ENCODE measurements around the gene NHERF2. TPM values are rescaled to one million over a fixed set of nuclear protein-coding genes. Genes with fewer than 3 reads are reported as not detected.

The NHERF2 gene
- total and polyA plus RNA-seq, 9 of the 15 experiments (the other 6 are each of a cell fraction or from before 2014, with no cell fraction given), result 0.15 to 42.0 (median 12.5) TPM

DNA sequence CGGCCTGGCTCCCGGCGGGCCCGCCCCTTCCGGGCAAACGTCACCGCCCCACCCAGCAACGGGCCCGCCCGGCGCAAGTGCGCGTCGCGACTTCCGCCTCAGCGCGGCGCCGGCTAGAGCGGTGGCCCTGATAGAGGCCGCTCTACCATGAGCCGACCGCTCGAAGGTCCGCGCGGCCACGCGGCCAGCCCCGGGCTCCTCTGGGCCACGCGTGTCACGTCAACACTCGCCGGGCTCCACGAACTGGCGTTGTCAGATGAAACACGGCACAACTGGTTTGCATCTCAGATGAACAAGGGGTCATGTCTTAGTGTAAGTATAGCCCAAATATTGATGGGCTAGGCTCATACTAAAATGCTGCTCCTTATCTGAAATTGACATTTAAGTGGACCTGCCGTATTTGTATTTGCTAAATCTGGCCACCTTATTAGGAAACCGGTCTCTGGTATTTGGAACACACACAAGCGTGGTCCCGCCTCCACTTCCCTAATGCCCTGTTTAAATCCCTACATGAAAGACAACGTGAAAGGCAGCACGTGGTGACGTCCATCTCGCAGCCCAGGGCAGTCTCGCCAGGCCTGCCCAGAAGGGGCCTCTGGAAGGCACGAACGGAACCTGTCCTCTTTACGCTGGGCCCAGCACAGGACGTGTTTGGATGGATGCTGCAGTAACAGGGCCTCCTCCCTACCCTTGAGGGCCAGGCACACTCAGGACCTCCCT lies 16.8 kb upstream of the NHERF2 start, which contains the start of gene ZNF598 (continued):
- TF ChIP-seq, protein P1, sequence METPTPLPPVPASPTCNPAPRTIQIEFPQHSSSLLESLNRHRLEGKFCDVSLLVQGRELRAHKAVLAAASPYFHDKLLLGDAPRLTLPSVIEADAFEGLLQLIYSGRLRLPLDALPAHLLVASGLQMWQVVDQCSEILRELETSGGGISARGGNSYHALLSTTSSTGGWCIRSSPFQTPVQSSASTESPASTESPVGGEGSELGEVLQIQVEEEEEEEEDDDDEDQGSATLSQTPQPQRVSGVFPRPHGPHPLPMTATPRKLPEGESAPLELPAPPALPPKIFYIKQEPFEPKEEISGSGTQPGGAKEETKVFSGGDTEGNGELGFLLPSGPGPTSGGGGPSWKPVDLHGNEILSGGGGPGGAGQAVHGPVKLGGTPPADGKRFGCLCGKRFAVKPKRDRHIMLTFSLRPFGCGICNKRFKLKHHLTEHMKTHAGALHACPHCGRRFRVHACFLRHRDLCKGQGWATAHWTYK (CRISPR knock-in tag; IDR thresholded peaks at IDR 0.05), result no peak
- TF ChIP-seq ZNF444 (CRISPR knock-in tag; IDR thresholded peaks at IDR 0.05) (no peak), BRF1 (IDR thresholded peaks at IDR 0.05; ENCODE audit: borderline replicate concordance, extremely low read depth, insufficient read length) (no peak), ZNF165 (CRISPR knock-in tag; IDR thresholded peaks at IDR 0.05; ENCODE audit: borderline replicate concordance) (no peak), E2F3 (CRISPR knock-in tag; IDR thresholded peaks at IDR 0.05) (peak; percentile 37; the same call in 1 of the 2 replicates), ZFX (CRISPR knock-in tag; IDR thresholded peaks at IDR 0.05) (peak; percentile 95), RAD21 (CRISPR knock-in tag; conservative IDR thresholded peaks at IDR 0.05 in 1 of 2, IDR thresholded peaks at IDR 0.05 in 1 of 2) (no peak), CCAR2 (IDR thresholded peaks at IDR 0.05; ENCODE audit: low read depth, low read length) (no peak), XRCC5 (IDR thresholded peaks at IDR 0.05; ENCODE audit: low read depth, low read length) (no peak), ZNF583 (CRISPR knock-in tag; IDR thresholded peaks at IDR 0.05) (no peak; the same call in 1 of the 2 replicates), ZBTB17 (CRISPR knock-in tag; IDR thresholded peaks at IDR 0.05) (no peak), HDAC1 (IDR thresholded peaks at IDR 0.05) (peak; percentile 86 to 93; a peak in 3 of 4 replicates), POLR2AphosphoS2 (IDR thresholded peaks at IDR 0.05; ENCODE audit: low read length) (no peak), ZNF3 (CRISPR knock-in tag; IDR thresholded peaks at IDR 0.05) (no peak), HNRNPK (IDR thresholded peaks at IDR 0.05; ENCODE audit: low read depth, low read length, poor library complexity, severe bottlenecking) (no peak), KAT2B (IDR thresholded peaks at IDR 0.05; ENCODE audit: low read depth, low read length) (no peak), NUFIP1 (IDR thresholded peaks at IDR 0.05; ENCODE audit: partially characterized antibody) (no peak), SRF (CRISPR knock-in tag; IDR thresholded peaks at IDR 0.05) (peak in 1 of 2 experiments; percentile 50; a peak in 1 of 4 replicates)
- TF ChIP-seq, protein P2, sequence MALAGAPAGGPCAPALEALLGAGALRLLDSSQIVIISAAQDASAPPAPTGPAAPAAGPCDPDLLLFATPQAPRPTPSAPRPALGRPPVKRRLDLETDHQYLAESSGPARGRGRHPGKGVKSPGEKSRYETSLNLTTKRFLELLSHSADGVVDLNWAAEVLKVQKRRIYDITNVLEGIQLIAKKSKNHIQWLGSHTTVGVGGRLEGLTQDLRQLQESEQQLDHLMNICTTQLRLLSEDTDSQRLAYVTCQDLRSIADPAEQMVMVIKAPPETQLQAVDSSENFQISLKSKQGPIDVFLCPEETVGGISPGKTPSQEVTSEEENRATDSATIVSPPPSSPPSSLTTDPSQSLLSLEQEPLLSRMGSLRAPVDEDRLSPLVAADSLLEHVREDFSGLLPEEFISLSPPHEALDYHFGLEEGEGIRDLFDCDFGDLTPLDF (CRISPR knock-in tag; IDR thresholded peaks at IDR 0.05), result no peak
- TF ChIP-seq, protein P3, sequence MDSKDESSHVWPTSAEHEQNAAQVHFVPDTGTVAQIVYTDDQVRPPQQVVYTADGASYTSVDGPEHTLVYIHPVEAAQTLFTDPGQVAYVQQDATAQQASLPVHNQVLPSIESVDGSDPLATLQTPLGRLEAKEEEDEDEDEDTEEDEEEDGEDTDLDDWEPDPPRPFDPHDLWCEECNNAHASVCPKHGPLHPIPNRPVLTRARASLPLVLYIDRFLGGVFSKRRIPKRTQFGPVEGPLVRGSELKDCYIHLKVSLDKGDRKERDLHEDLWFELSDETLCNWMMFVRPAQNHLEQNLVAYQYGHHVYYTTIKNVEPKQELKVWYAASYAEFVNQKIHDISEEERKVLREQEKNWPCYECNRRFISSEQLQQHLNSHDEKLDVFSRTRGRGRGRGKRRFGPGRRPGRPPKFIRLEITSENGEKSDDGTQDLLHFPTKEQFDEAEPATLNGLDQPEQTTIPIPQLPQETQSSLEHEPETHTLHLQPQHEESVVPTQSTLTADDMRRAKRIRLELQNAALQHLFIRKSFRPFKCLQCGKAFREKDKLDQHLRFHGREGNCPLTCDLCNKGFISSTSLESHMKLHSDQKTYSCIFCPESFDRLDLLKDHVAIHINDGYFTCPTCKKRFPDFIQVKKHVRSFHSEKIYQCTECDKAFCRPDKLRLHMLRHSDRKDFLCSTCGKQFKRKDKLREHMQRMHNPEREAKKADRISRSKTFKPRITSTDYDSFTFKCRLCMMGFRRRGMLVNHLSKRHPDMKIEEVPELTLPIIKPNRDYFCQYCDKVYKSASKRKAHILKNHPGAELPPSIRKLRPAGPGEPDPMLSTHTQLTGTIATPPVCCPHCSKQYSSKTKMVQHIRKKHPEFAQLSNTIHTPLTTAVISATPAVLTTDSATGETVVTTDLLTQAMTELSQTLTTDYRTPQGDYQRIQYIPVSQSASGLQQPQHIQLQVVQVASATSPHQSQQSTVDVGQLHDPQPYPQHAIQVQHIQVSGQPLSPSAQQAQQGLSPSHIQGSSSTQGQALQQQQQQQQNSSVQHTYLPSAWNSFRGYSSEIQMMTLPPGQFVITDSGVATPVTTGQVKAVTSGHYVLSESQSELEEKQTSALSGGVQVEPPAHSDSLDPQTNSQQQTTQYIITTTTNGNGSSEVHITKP (IDR thresholded peaks at IDR 0.05; ENCODE audit: partially characterized antibody), result no peak
- TF ChIP-seq, protein P4, sequence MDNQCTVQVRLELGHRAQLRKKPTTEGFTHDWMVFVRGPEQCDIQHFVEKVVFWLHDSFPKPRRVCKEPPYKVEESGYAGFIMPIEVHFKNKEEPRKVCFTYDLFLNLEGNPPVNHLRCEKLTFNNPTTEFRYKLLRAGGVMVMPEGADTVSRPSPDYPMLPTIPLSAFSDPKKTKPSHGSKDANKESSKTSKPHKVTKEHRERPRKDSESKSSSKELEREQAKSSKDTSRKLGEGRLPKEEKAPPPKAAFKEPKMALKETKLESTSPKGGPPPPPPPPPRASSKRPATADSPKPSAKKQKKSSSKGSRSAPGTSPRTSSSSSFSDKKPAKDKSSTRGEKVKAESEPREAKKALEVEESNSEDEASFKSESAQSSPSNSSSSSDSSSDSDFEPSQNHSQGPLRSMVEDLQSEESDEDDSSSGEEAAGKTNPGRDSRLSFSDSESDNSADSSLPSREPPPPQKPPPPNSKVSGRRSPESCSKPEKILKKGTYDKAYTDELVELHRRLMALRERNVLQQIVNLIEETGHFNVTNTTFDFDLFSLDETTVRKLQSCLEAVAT (IDR thresholded peaks at IDR 0.05), result no peak

Data from K562 (cell line).